ENCODE results near the gene NUMB.

DNA sequence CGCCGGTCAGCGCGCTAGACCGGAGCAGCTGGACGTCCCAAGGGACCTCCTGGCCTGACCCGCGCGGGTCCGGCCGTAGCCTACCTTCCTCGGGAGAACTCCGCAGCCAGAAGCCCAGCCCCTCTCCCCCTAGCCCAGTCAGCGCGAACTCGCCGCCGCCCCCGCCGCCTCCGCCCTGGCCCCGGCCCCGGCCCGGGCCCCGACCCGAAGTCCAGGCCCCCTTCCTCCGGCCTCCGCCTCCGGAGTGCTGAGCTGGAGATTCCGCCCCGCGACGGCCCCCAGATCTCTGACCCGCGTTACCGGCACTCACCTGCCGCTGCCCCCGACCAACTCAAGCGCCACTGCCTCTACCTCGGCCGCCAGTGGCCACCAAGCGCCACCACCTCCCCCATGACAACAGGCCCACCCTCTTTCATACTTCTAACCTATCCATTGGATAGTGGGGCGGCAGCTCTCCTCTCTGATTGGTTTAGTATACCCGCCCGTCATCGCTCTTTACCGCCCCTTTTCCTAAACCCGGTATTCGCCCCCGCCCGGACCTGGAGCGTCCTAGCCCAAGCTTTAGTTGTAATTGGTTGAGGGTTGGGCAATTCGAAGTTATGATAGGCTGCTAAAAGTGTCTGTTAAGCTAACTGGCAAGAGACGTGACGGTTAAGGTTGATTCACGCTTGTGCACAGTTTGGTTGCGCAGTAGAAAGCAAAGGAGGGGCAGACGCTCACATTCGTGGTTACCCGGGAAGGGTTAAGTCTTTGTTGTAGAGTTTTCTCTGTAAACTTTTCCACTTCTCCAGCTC is at the start of gene NUMB:
- no peak for TF ChIP-seq EZH2 (IDR thresholded peaks at IDR 0.05; ENCODE audit: borderline replicate concordance, low read depth, low read length, severe bottlenecking)
- TF ChIP-seq POLR2A (IDR thresholded peaks at IDR 0.05; ENCODE audit: low read depth, low read length), result peak; percentile 78

Data from endothelial cell of umbilical vein (primary cell).